Fibroblast of upper back skin (primary cell): ENCODE results near the gene MYH14.
"Not testable (repeated sequence)": the region's sequence is repeated elsewhere in the genome, so short reads cannot be mapped to it uniquely, and the experiment has no call there.

ENCODE experiments used
- DNase-seq: peaks from one replicate; pipeline ENCODE4 v3.0.0-alpha.2; 2013

Gene MYH14

GRCh38 chr19:50228153-50228552 lies 24.7 kb downstream of the MYH14 start:
- not testable (repeated sequence) for DNase-seq

GRCh38 chr19:50230379-50231351 lies 27.2 kb downstream of the MYH14 start:
- DNase-seq, result no peak

- not testable (repeated sequence) for DNase-seq
Observed at GRCh38 chr19:50231417-50231816, 28.0 kb downstream of the MYH14 start.

GRCh38 chr19:50231821-50232220 lies 28.4 kb downstream of the MYH14 start:
- DNase-seq, result no peak

GRCh38 chr19:50232600-50232999 lies 29.2 kb downstream of the MYH14 start:
- no peak for DNase-seq

- no peak for DNase-seq
Observed at GRCh38 chr19:50233308-50233910, 30.0 kb downstream of the MYH14 start.

GRCh38 chr19:50237493-50237892 lies 34.1 kb downstream of the MYH14 start:
- DNase-seq, result not testable (repeated sequence)

- DNase-seq, result no peak
Observed at GRCh38 chr19:50238043-50238442, 34.6 kb downstream of the MYH14 start.

- DNase-seq, result no peak
Observed at GRCh38 chr19:50239921-50240590, 36.6 kb downstream of the MYH14 start.

GRCh38 chr19:50242581-50242980 lies 39.2 kb downstream of the MYH14 start:
- no peak for DNase-seq

- DNase-seq, result no peak
Observed at GRCh38 chr19:50244695-50245094, 41.3 kb downstream of the MYH14 start.

GRCh38 chr19:50248413-50248812 lies 45.0 kb downstream of the MYH14 start:
- no peak for DNase-seq

- no peak for DNase-seq
Observed at GRCh38 chr19:50248826-50249225, 45.4 kb downstream of the MYH14 start.

- no peak for DNase-seq
Observed at GRCh38 chr19:50249636-50250035, 46.2 kb downstream of the MYH14 start.

- DNase-seq, result no peak
Observed at GRCh38 chr19:50250450-50251136, 47.2 kb downstream of the MYH14 start.

GRCh38 chr19:50252111-50252886 lies 48.9 kb downstream of the MYH14 start:
- DNase-seq, result no peak

GRCh38 chr19:50252887-50253268 lies 49.5 kb downstream of the MYH14 start:
- no peak for DNase-seq

GRCh38 chr19:50255115-50255514 lies 51.7 kb downstream of the MYH14 start:
- DNase-seq, result no peak

GRCh38 chr19:50257141-50257540 lies 53.7 kb downstream of the MYH14 start:
- DNase-seq, result no peak

- DNase-seq, result no peak
Observed at GRCh38 chr19:50258918-50259372, 55.5 kb downstream of the MYH14 start.

GRCh38 chr19:50261446-50261970 lies 58.1 kb downstream of the MYH14 start:
- no peak for DNase-seq

GRCh38 chr19:50263176-50263575 lies 59.8 kb downstream of the MYH14 start:
- no peak for DNase-seq
